Peyer's patch (tissue), 4 donors: Measurements from ENCODE around the gene ANKH. TPM values are rescaled to one million over a fixed set of nuclear protein-coding genes. Genes with fewer than 3 reads are reported as not detected.

Experiments used
- DNase-seq, 3 donors: peaks; one replicate each; pipeline ENCODE4 v3.0.0-alpha.2; 2017 to 2019
- H3K27ac ChIP-seq, 4 donors: fragments of 200-600 bp; sonication (generic); one replicate each; pipeline ENCODE4 v1.5.1; 2016 to 2019
- H3K27me3 ChIP-seq, 2 donors: fragments of 200-600 bp; sonication (generic); one replicate each; pipeline ENCODE4 v1.5.1; 2019
- H3K36me3 ChIP-seq, 3 donors: fragments of 200-600 bp; sonication (generic); one replicate each; pipeline ENCODE4 v1.5.1; 2016 to 2019
- H3K4me1 ChIP-seq, 4 donors: fragments of 200-600 bp; sonication (generic); one replicate each; pipeline ENCODE4 v1.5.1; 2016 to 2019
- H3K4me3 ChIP-seq, 4 donors: fragments of 200-600 bp; sonication (generic); 1 replicate in 3 of 4; 2 replicates in 1 of 4; pipeline ENCODE4 v1.5.1; 2016 to 2019; ENCODE audit warnings: mild to moderate bottlenecking in 1 of 4
- H3K9me3 ChIP-seq, 4 donors: fragments of 200-600 bp; sonication (generic); one replicate each; pipeline ENCODE4 v1.5.1; 2016 to 2019; ENCODE audit warnings: mild to moderate bottlenecking in 1 of 4
- POLR2A ChIP-seq, 2 donors: fragments of 450-650 bp; IDR thresholded peaks; one replicate each; pipeline ENCODE4 v1.5.1; 2017; ENCODE audit warnings: antibody characterized with exemption in 2 of 2, mild to moderate bottlenecking in 2 of 2, moderate library complexity in 2 of 2
- total RNA-seq, 4 donors: library from RNA; depleted of rRNA; stranded (reverse); fragments of >200 nt; gene quantifications; one replicate each; pipeline ENCODE4 v1.1.0, GENCODE V29; 2016
- TF ChIP-seq, protein P1 (sequence below), 6 experiments: fragments of 450-650 bp in 4 of 6; fragments of 200-600 bp in 2 of 6; sonication (generic) in 1 of 6; IDR thresholded peaks; one replicate each; pipeline ENCODE4 v1.5.1; 2017 to 2019; ENCODE audit warnings: antibody characterized with exemption in 6 of 6, mild to moderate bottlenecking in 3 of 6, moderate library complexity in 1 of 6

Gene ANKH
- total RNA-seq, 4 donors from 2014 or later, result 28.9 to 98.0 (median 96.1) TPM

DNA sequence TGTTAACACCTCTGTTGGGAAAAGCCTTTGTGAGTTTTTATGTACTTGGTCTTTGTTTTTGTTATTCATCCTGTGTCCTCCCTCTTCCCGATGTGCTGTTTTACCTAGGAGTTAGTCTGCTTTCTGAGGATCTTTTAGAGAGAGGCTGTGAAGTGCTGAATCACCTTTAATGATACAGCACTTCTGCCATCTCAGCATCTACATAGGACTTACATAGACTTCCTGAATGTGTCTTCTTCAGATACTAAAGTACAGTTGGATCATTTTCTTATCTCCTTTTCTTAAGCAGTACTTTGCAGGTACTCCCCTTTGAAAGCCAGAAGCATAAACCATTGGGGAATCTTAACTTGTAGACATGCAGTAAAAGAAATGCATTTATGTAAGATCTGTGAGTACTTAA is 175.5 kb downstream of the ANKH start:
- Histone ChIP-seq H3K9me3 (no peaks in the 10 kb centered on the region), H3K27ac (no peak overlapping the region), H3K4me3 (no peak overlapping the region), H3K36me3 (peaks cover 0 to 72% (median 0%) of the 10 kb centered on the region in 3 donors), H3K27me3 (no peaks in the 10 kb centered on the region), H3K4me1 (no peaks in the 10 kb centered on the region)
- TF ChIP-seq, protein P1, sequence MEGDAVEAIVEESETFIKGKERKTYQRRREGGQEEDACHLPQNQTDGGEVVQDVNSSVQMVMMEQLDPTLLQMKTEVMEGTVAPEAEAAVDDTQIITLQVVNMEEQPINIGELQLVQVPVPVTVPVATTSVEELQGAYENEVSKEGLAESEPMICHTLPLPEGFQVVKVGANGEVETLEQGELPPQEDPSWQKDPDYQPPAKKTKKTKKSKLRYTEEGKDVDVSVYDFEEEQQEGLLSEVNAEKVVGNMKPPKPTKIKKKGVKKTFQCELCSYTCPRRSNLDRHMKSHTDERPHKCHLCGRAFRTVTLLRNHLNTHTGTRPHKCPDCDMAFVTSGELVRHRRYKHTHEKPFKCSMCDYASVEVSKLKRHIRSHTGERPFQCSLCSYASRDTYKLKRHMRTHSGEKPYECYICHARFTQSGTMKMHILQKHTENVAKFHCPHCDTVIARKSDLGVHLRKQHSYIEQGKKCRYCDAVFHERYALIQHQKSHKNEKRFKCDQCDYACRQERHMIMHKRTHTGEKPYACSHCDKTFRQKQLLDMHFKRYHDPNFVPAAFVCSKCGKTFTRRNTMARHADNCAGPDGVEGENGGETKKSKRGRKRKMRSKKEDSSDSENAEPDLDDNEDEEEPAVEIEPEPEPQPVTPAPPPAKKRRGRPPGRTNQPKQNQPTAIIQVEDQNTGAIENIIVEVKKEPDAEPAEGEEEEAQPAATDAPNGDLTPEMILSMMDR (IDR thresholded peaks at IDR 0.05), result no peak
- no peak for TF ChIP-seq POLR2A (IDR thresholded peaks at IDR 0.05)
- no peak for DNase-seq

DNA sequence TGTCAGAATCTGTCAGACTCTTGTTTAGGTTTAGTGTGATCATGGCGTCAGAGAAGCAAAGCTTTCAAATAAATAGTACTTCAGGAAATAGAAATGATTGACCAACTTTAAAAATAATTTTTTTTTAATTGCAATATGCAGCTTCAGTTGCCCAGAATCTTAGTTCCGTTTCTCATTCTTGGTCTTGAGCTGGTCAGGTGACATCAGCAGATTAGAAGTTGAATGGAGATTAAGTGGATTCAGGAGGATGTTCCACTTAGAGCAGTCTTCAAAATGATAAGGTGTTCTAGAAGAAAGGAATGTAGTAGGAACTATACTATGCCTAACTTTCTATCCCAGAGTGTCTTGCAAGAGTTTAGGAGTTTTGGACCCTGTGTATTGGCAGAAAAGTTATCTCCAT is 176.4 kb downstream of the ANKH start:
- Histone ChIP-seq H3K27ac (no peak overlapping the region), H3K27me3 (no peaks in the 10 kb centered on the region), H3K36me3 (peaks cover 0 to 81% (median 0%) of the 10 kb centered on the region in 3 donors), H3K4me3 (no peak overlapping the region), H3K9me3 (peaks cover 0 to 4% (median 0%) of the 10 kb centered on the region in 4 donors), H3K4me1 (no peaks in the 10 kb centered on the region)
- no peak for DNase-seq
- TF ChIP-seq POLR2A (IDR thresholded peaks at IDR 0.05), result no peak
- TF ChIP-seq, protein P1 (IDR thresholded peaks at IDR 0.05), result no peak

DNA sequence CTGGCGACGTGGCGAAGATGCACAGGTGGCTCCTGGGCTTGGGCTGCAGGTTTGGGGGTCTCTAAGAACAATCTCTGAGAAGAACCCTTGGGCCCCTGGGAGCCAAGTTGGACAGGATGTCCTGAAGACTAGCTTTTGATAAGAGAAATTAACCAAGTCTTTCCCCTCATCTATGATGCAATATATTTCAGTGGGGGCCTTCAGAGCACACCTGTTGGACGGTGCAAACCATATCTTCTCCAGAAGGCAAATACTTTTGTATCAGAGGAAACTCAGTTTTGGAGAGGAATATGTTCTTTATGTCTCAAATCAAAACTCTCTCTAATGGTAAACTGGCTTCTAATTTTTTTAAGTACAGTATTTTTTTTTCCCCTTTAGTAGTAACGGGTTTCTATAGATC is 178.5 kb downstream of the ANKH start:
- H3K27ac ChIP-seq, result no peak overlapping the region
- no peak for TF ChIP-seq POLR2A (IDR thresholded peaks at IDR 0.05)
- TF ChIP-seq, protein P1 (IDR thresholded peaks at IDR 0.05), result no peak
- no peaks in the 10 kb centered on the region for H3K27me3 ChIP-seq
- no peaks in the 10 kb centered on the region for H3K4me1 ChIP-seq
- no peak overlapping the region for H3K4me3 ChIP-seq
- peaks cover 0 to 86% (median 0%) of the 10 kb centered on the region in 3 donors for H3K36me3 ChIP-seq
- H3K9me3 ChIP-seq, result peaks cover 0 to 6% (median 0%) of the 10 kb centered on the region in 4 donors
- DNase-seq, result no peak

DNA sequence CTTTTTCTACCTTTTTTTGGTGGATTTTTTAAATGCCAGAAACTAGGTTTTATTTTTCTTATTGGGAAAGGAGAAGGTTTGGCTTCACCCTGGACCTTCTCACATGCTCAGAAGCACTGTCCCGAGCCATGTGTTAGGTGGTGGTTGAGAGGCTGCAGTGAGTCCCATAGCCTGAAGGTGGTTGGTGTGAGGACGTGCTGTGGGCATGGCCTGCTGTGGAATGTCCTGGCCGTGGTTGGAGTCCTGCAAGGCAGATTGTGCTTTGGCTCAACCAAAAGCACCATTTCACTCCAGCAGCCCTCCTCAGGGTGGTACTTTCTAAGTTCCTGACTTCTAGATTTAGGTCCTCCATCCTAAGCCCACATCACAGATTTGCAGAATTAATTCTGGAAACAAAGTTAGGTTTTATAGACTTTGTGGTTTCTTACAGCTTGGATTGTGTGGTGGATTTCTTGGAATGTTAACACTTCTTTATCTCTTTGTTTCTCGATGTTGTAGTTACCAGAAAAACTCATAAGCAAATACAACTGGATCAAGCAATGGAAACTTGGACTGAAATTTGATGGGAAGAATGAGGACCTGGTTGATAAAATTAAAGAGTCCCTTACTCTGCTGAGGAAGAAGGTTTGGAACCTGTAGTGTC is 184.4 kb downstream of the ANKH start:
- Histone ChIP-seq H3K9me3 (peaks cover 0 to 6% (median 0%) of the 10 kb centered on the region in 4 donors), H3K4me3 (no peak overlapping the region), H3K4me1 (peaks cover 0 to 3% (median 0%) of the 10 kb centered on the region in 4 donors), H3K36me3 (peaks cover 0 to 79% (median 0%) of the 10 kb centered on the region in 3 donors), H3K27ac (no peak overlapping the region), H3K27me3 (no peaks in the 10 kb centered on the region)
- no peak for DNase-seq
- no peak for TF ChIP-seq POLR2A (IDR thresholded peaks at IDR 0.05)
- TF ChIP-seq, protein P1 (IDR thresholded peaks at IDR 0.05), result no peak

DNA sequence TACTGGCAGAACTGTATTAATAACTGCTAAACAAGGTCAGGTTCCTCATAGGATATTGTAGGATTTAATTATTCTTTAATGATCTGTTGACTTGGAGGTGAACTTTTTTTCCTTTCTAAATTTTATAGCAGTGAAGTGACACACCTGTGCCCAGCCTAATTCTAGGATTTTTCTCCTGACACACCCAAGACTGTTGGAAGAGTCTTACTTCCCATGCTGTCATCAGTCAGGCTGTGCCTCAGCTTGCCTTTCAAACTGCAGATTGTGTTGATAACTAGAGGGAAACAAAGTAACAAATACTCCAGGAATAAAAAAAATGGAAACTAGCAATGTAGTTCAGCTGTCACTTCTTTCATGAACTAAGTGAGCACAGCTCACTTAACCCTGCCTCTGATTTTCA is 185.1 kb downstream of the ANKH start:
- Histone ChIP-seq H3K4me1 (peaks cover 0 to 3% (median 0%) of the 10 kb centered on the region in 4 donors), H3K36me3 (peaks cover 0 to 79% (median 0%) of the 10 kb centered on the region in 3 donors), H3K27ac (no peak overlapping the region), H3K4me3 (no peak overlapping the region), H3K9me3 (peaks cover 0 to 6% (median 0%) of the 10 kb centered on the region in 4 donors), H3K27me3 (no peaks in the 10 kb centered on the region)
- TF ChIP-seq POLR2A (IDR thresholded peaks at IDR 0.05), result no peak
- TF ChIP-seq, protein P1 (IDR thresholded peaks at IDR 0.05), result no peak
- no peak for DNase-seq
